Breast epithelium (tissue), 4 donors: ENCODE data around the gene CTNND2. TPM values are rescaled to one million over a fixed set of nuclear protein-coding genes. Genes with fewer than 3 reads are reported as not detected.

Experiments used
- DNase-seq, 2 donors: peaks; one replicate each; pipeline ENCODE4 v3.0.0-alpha.2; 2019; ENCODE audit warnings: low spot score in 2 of 2
- H3K27ac ChIP-seq, 2 donors: fragments of 200-600 bp; sonication (generic) in 1 of 2; one replicate each; pipeline ENCODE4 v1.5.1; 2016 to 2019; ENCODE audit warnings: mild to moderate bottlenecking in 1 of 2
- H3K27me3 ChIP-seq, 2 donors: fragments of 200-600 bp; sonication (generic) in 1 of 2; one replicate each; pipeline versions ENCODE4 v1.5.1 to v1.6.0; 2017 to 2019; ENCODE audit warnings: control low read depth in 1 of 2, mild to moderate bottlenecking in 1 of 2
- H3K36me3 ChIP-seq: fragments of 200-600 bp; one replicate; pipeline ENCODE4 v1.5.1; 2019
- H3K4me1 ChIP-seq, 2 donors: fragments of 200-600 bp; sonication (generic); one replicate each; pipeline ENCODE4 v1.5.1; 2016 to 2019; ENCODE audit warnings: control low read depth in 1 of 2
- H3K4me3 ChIP-seq, 3 donors: fragments of 200-600 bp; sonication (generic); 1 replicate in 2 of 3; 2 replicates in 1 of 3; pipeline ENCODE4 v1.5.1; 2016 to 2019; ENCODE audit warnings: mild to moderate bottlenecking in 3 of 3, moderate library complexity in 2 of 3
- H3K9me3 ChIP-seq, 2 donors: fragments of 200-600 bp; sonication (generic) in 1 of 2; one replicate each; pipeline ENCODE4 v1.5.1; 2016 to 2019; ENCODE audit warnings: control low read depth in 1 of 2
- CTCF ChIP-seq, 3 donors: fragments of 450-650 bp; IDR thresholded peaks; one replicate each; pipeline ENCODE4 v1.5.1; 2016 to 2017; ENCODE audit warnings: antibody characterized with exemption in 3 of 3, mild to moderate bottlenecking in 3 of 3, moderate library complexity in 3 of 3
- POLR2A ChIP-seq: fragments of 450-650 bp; IDR thresholded peaks from one replicate; pipeline ENCODE4 v1.6.1; 2016; ENCODE audit warnings: antibody characterized with exemption, mild to moderate bottlenecking, moderate library complexity
- POLR2AphosphoS5 ChIP-seq, 3 donors: sonication (generic); formaldehyde crosslinking; IDR thresholded peaks; one replicate each; pipeline ENCODE4 v1.6.1; 2017; ENCODE audit warnings: antibody characterized with exemption in 3 of 3
- intact Hi-C: fragments of 100-400 bp; cut with DNase I; formaldehyde crosslinking; loops from one replicate; pipeline ENCODE4 v1.15.1; 2023; ENCODE audit warnings: low total_unique reads
- total RNA-seq, 3 donors: library from RNA; depleted of rRNA; stranded (reverse); fragments of >200 nt; gene quantifications; one replicate each; pipeline ENCODE4 v1.1.0, GENCODE V29; 2016

The CTNND2 gene
- total RNA-seq, 3 donors from 2014 or later = 3.3 to 6.0 TPM; not detected in 1

GRCh38 chr5:11528720-11529119 lies 375.5 kb downstream of the CTNND2 start:
- no peak for DNase-seq
- Histone ChIP-seq H3K36me3 (no peaks in the 10 kb centered on the region), H3K9me3 (no peaks in the 10 kb centered on the region), H3K27ac (no peak overlapping the region), H3K4me3 (no peak overlapping the region), H3K27me3 (no peaks in the 10 kb centered on the region), H3K4me1 (no peaks in the 10 kb centered on the region)
- intact Hi-C loops = no loop called here
- TF ChIP-seq POLR2AphosphoS5 (IDR thresholded peaks at IDR 0.05) (no peak), CTCF (IDR thresholded peaks at IDR 0.05) (no peak), POLR2A (no peak)

GRCh38 chr5:11527652-11528349 lies 376.4 kb downstream of the CTNND2 start:
- Histone ChIP-seq H3K9me3 (no peaks in the 10 kb centered on the region), H3K27ac (no peak overlapping the region), H3K4me3 (no peak overlapping the region), H3K36me3 (no peaks in the 10 kb centered on the region), H3K27me3 (no peaks in the 10 kb centered on the region), H3K4me1 (no peaks in the 10 kb centered on the region)
- intact Hi-C loops = no loop called here
- TF ChIP-seq POLR2A (no peak), POLR2AphosphoS5 (IDR thresholded peaks at IDR 0.05) (no peak), CTCF (IDR thresholded peaks at IDR 0.05) (no peak)
- no peak for DNase-seq

GRCh38 chr5:11525020-11525419 lies 379.2 kb downstream of the CTNND2 start:
- Histone ChIP-seq H3K36me3 (no peaks in the 10 kb centered on the region), H3K4me1 (no peaks in the 10 kb centered on the region), H3K9me3 (no peaks in the 10 kb centered on the region), H3K27me3 (no peaks in the 10 kb centered on the region), H3K27ac (no peak overlapping the region), H3K4me3 (no peak overlapping the region)
- TF ChIP-seq POLR2AphosphoS5 (IDR thresholded peaks at IDR 0.05) (no peak), POLR2A (no peak), CTCF (IDR thresholded peaks at IDR 0.05) (no peak)
- intact Hi-C loops = no loop called here
- DNase-seq = no peak

GRCh38 chr5:11524188-11524587 lies 380.1 kb downstream of the CTNND2 start:
- H3K9me3 ChIP-seq = no peaks in the 10 kb centered on the region
- no peak for DNase-seq
- H3K36me3 ChIP-seq = no peaks in the 10 kb centered on the region
- H3K27me3 ChIP-seq = no peaks in the 10 kb centered on the region
- TF ChIP-seq POLR2AphosphoS5 (IDR thresholded peaks at IDR 0.05) = no peak
- no peak for TF ChIP-seq POLR2A
- no peak for TF ChIP-seq CTCF (IDR thresholded peaks at IDR 0.05)
- H3K4me3 ChIP-seq = no peak overlapping the region
- no peak overlapping the region for H3K27ac ChIP-seq
- no peaks in the 10 kb centered on the region for H3K4me1 ChIP-seq
- intact Hi-C loops = no loop called here

GRCh38 chr5:11522796-11523195 lies 381.4 kb downstream of the CTNND2 start:
- Histone ChIP-seq H3K36me3 (no peaks in the 10 kb centered on the region), H3K4me1 (no peaks in the 10 kb centered on the region), H3K27me3 (no peaks in the 10 kb centered on the region), H3K4me3 (no peak overlapping the region), H3K9me3 (no peaks in the 10 kb centered on the region), H3K27ac (no peak overlapping the region)
- intact Hi-C loops = no loop called here
- no peak for DNase-seq
- no peak for TF ChIP-seq POLR2AphosphoS5 (IDR thresholded peaks at IDR 0.05)
- no peak for TF ChIP-seq POLR2A
- TF ChIP-seq CTCF (IDR thresholded peaks at IDR 0.05) = no peak
